ENCODE data around the gene CCER1. TPM values are rescaled to one million over a fixed set of nuclear protein-coding genes. Genes with fewer than 3 reads are reported as not detected.

Gene CCER1
- total RNA-seq, 1 donor from 2014 or later, result not detected

- ATAC-seq, result no peak
Observed at GRCh38 chr12:90916516-90916915, 38.5 kb downstream of the CCER1 start.

GRCh38 chr12:90915353-90915752 is 39.6 kb downstream of the CCER1 start:
- no peak for ATAC-seq

DNA sequence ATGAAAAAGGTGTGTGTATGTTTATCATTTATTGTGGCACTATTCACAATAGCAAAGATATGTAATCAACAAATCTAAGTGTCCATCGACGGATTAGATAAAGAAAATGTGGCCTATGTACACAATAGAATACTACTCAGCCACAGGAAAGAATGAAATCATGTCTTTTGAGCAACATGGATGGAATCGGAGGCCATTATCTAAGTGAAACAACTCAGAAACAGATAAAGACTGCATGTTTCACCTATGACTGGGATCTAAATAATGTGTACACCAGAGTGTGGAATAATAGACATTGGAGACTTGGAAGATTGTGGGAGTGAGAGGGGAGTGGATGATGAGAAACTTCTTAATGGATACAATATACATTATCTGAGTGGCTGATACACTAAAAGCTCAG is 44.0 kb downstream of the CCER1 start:
- ATAC-seq, result no peak

DNA sequence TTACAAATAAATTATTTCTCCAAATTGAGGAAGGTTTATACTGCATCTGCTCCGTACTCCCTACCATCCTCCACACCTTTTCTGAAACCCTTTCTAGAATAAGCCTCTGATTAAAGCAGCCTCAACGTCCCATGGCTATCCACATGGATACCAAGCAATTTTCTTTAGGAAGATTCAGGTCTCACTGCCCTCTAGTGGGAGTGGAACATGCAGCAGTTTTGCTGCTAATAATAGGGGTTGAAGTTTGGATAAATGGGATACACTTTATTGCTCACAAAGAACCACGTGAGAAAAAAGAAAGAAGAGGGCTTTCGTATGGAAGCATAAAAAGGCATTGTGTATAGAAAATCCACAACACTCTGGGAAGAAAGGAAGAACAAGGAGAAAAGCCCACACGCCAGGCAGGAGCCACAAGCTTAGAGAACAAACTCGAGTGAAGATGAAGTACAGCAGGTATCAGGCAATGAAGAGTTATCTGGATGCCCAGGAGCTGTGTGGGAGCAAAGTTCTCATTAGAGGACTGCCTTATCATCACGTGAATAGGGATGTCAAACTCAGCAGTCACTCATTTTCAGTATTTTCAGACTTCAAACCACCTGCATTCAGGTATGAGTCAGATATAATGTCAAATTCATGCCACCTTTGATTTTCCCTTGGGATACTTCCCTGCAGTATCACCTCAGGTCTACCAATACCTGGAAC is 45.8 kb downstream of the CCER1 start:
- no peak for ATAC-seq

- no peak for ATAC-seq
Observed at GRCh38 chr12:90908465-90908864, 46.5 kb downstream of the CCER1 start.

DNA sequence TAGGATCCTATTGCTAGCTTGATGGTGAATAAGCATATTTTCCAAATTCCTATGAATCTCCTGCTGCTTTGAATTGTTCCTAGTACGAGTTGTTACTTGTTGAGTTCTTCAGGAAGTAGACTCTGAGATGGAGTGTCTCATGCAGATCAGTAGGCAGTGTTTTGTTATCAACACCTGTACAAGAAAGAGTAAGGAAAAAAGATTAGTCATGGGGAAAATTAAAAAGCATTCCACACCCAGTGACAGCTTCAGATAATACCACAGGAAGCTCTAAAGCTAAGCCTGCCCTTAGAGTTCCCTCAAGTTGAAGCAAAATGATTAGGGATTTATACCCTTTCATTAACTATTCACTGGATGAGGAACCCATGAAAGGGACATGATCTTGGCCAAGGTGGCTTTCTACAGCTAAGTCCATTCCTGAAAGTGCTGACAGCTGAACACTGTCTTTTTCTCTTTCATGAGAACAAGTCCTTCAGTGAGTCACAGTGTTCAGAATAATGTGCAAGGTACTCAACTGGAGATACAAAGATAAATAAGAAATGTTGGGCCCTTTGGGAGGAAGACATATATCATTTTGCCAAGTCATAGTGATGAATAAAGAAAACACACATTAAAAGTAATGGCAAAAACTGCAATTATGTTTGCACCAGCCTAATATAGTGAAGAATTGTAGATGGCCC is 49.1 kb downstream of the CCER1 start:
- peak; percentile 84 for ATAC-seq

DNA sequence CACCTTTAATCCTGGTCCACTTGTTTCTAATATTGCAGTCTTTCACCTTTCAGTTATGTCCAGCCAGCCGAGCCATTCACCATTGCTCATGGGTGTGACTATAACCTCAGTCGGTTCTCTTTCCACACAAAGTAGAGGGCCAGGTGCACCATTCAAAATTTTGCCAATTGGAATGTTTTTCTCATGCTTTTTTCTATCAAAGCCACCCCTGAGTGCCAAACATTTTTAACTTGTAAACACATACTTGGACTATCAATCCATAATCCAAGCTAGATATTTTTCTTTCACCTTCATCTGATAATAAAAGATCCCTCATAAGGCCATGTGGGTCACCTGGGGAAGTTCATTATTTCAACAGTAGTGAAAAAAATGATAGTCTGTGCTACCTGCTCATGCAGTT is 52.4 kb downstream of the CCER1 start:
- ATAC-seq, result no peak

Other genes with a start within 250 kb of the CCER1 start
- gene EPYC, start 49.8 kb upstream of the CCER1 start, total RNA-seq, result not detected
- not detected for gene KERA, start 102.8 kb upstream of the CCER1 start, total RNA-seq
- 8.4 TPM for gene LUM, start 156.3 kb upstream of the CCER1 start, total RNA-seq
- 57.4 TPM for gene DCN, start 227.6 kb upstream of the CCER1 start, total RNA-seq